Motor neuron (in vitro differentiated cells): ENCODE results near the gene SELENOF. TPM values are rescaled to one million over a fixed set of nuclear protein-coding genes. Genes with fewer than 3 reads are reported as not detected.

Experiments used
- ATAC-seq, 8 experiments: fragments of 200-7000 bp; cut with Tn5 transposase; replicated peaks in 6 of 8; 2 replicates each; pipeline ENCODE4 v1.8.0; 2021; ENCODE audit warnings: mild to moderate bottlenecking in 8 of 8, moderate library complexity in 8 of 8
- H3K27ac ChIP-seq, 2 donors: fragments of 250-450 bp; sonication (Bioruptor Pico); 2 replicates each; pipeline ENCODE4 v1.9.0; 2021; ENCODE audit warnings: antibody characterized with exemption in 2 of 2, mild to moderate bottlenecking in 2 of 2, moderate library complexity in 1 of 2
- H3K4me1 ChIP-seq, 2 donors: fragments of 250-450 bp; sonication (Bioruptor Pico); replicated peaks in 1 of 2; 2 replicates each; pipeline ENCODE4 v1.6.1; 2021; ENCODE audit warnings: antibody characterized with exemption in 2 of 2, mild to moderate bottlenecking in 2 of 2, moderate library complexity in 1 of 2
- H3K4me3 ChIP-seq, 5 donors: fragments of 250-450 bp; sonication (Bioruptor Pico); 2 replicates each; pipeline ENCODE4 v1.9.0; 2021; ENCODE audit warnings: antibody characterized with exemption in 5 of 5, mild to moderate bottlenecking in 5 of 5, moderate library complexity in 4 of 5
- WGBS, 10 experiments: fragments of 450-650 bp; shearing (Covaris generic); methylation state at CpG; one replicate each; pipeline ENCODE4 v1.0.0; 2022; 5-methylcytosine and 5-hydroxymethylcytosine counted together
- in situ Hi-C, 9 experiments: fragments of 400-800 bp; cut with MboI; loops; one replicate each; pipeline ENCODE4 v1.15.0; 2021; ENCODE audit warnings: low sequenced_read_pairs in 9 of 9, low pct_unique_long_range_greater_than_20kb in 2 of 9; ENCODE audit not compliant: unreplicated experiment in 9 of 9
- total RNA-seq, 8 experiments: library from RNA; unstranded; fragments of 300-600 nt; gene quantifications; 2 replicates each; pipeline versions ENCODE4 v1.2.3 to v1.2.4, GENCODE V29; 2022

The SELENOF gene
- total RNA-seq, 8 experiments from 2014 or later, result 129 to 302 (median 173) TPM

DNA sequence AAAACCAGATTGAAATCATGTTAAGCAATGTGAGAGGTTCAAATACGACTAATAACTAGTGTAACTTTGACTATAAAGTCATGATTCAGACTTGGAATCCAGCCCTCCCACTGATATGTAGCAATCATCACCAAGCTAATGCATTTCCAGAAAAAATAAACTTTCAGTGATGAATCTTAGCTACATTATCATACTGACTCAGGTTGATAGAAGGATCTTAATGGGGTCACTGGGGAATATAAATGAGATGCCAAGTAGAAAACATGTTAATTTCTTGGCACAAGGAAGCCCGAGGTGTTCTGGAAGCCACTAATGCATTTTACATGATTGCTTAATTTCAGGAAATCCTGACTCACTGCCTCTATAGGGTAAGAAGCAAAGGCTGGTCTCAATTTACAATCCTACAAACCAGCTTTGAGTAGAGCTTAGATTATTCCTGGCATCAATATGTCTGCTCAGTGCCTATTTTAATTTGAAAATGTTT is 67.7 kb downstream of the SELENOF start:
- H3K4me3 ChIP-seq, result no peak overlapping the region
- WGBS, 10 experiments, result 0 to 83% (median 60%) methylated on average over 1 to 2 of the region's 2 CpGs; no CpG with 5 or more reads in 1 of the 10 experiments
- ATAC-seq, result peak in 4 of 8 experiments; percentile 74 to 92 (median 90)
- in situ Hi-C loops, result loop anchor here in 3 of 9 experiments (25.0 kb wide), 2 partner anchors 116 to 241 kb away; no protein-coding TSS in a partner anchor
- H3K27ac ChIP-seq, result no peak overlapping the region
- H3K4me1 ChIP-seq, result no peaks in the 10 kb centered on the region

DNA sequence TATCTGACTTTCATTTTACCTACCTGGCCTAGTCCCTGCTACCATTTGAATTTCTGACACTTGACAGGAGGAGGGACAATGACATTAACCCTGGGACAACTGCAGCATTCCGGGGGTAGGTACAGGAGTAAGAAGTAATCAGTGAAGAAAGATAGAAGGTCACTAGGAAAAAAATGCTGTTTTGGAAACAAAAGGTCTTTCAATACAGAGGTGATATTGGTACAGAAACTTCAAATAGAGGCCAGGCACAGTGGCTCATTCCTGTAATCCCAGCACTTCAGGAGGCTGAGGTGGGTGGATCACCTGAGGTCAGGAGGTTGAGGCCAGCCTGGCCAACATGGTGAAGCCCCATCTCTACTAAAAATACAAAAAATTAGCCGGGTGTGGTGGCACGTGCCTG is 68.4 kb downstream of the SELENOF start:
- Histone ChIP-seq H3K4me3 (no peak overlapping the region), H3K27ac (no peak overlapping the region), H3K4me1 (no peaks in the 10 kb centered on the region)
- ATAC-seq, result no peak
- in situ Hi-C loops, result loop anchor here in 3 of 9 experiments (25.0 kb wide), 2 partner anchors 117 to 242 kb away; no protein-coding TSS in a partner anchor
- WGBS, 10 experiments, result 20 to 100% (median 88%) methylated on average over 1 to 3 of the region's 3 CpGs; no CpG with 5 or more reads in 3 of the 10 experiments

DNA sequence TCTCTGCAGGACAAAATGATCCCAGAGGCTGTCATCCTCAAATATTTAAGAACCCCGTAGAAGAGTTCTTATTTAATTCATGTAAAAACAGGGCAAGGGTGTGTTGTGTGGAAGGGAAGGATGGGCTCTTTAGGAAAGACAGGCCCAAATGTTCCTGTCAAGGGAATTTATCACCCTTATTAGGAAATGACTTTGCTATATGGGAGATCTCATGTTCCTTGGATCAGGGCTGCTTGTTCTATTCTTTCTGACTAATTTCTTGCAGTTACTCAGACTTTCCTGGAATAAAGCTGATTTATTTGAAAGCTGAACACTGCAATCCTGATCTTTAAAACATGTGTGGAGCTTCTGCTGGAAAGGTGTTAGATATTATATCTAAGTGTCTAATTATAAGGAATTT is 72.8 kb downstream of the SELENOF start:
- Histone ChIP-seq H3K27ac (no peak overlapping the region), H3K4me3 (no peak overlapping the region), H3K4me1 (no peaks in the 10 kb centered on the region)
- 14 to 92% (median 67%) methylated on average over 1 of the region's 1 CpG; no CpG with 5 or more reads in 3 of the 10 experiments for WGBS, 10 experiments
- ATAC-seq, result peak in 2 of 8 experiments; percentile 64 to 89
- in situ Hi-C loops, result loop anchor here in 3 of 9 experiments (25.0 kb wide), 2 partner anchors 121 to 246 kb away; no protein-coding TSS in a partner anchor

DNA sequence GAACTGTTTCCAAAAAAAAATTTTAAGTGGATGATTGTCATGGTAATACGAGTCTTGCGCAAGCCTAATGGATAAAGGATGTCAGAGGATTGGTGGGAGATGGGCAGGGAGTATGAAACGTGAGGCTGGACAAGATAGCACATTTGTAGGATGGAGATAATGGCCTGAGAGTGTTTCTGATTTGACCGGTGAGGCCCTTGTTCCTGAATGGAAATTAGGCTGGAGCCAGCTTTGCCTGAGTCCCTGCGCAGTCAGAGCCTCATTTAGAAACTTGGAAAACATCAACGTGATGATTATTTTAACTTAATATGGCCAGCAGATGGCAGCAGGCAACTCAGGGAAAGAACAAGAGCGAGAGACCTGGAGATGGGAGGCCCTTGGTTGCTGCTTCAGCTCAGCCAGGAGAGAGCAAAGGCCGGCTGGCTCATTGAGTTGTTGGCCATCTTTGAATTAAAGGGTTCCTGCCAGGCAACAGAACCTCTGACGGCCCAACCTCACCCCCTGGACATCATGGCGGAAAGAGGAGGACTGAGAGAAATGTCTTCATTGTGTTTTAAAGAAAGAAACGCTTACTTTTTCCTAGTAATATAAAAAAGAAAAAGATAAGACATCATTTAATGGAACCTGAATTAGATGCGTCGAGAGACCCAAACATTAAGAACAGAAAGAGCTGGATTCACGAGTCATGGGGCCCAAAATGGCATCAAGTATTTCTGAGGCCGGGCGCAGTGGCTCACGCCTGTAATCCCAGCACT is 80.3 kb downstream of the SELENOF start:
- peak overlapping the region in 1 of 5 donors; percentile 32 for H3K4me3 ChIP-seq
- no peak overlapping the region for H3K27ac ChIP-seq
- in situ Hi-C loops, result loop anchor here in 3 of 9 experiments (25.0 kb wide), 2 partner anchors 129 to 254 kb away; no protein-coding TSS in a partner anchor
- H3K4me1 ChIP-seq, result no peaks in the 10 kb centered on the region
- ATAC-seq, result peak in 5 of 8 experiments; percentile 22 to 96 (median 81)
- 10 to 80% (median 49%) methylated on average over 1 to 16 of the region's 17 CpGs for WGBS, 10 experiments

DNA sequence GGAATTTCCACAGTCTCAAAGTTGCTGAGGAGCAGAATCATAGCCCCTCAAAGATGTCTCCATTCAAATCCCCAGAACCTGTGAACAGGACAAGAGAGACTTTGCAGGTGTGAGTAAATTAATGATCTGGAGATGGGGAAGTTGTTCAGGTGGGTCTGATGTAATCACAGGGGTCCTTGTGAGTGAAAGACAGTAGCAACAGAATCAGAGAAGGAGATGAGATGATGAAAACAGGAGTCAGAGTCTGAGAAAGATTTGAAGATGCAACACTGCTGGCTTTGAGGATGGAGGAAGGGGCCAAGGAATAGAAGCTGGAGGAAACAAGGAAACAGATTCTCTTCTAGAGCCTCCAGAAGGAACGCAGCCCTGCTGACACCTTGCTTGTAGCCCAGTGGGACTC is 81.5 kb downstream of the SELENOF start:
- peak overlapping the region in 4 of 5 donors; percentile 7 to 32 (median 16) for H3K4me3 ChIP-seq
- 67 to 100% (median 88%) methylated on average over 1 of the region's 1 CpG; no CpG with 5 or more reads in 1 of the 10 experiments for WGBS, 10 experiments

DNA sequence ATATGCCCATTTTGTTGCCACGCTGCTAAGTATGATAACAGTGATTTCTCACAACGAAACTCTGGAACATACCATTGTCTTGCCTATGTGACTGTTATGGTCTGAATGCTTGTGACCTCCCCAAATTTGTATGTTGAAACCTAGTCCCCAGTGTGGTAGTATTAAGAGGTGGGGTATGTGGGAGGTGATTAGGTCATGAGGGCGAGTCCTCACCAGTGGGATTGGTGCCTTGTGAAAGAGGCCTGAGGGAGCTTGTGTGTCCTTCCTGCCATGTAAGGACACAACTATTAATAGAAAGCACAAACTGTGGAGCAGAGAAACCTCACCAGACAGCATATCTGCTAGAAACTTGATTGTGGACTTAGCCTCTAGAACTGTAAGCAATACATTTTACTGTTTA is 84.6 kb downstream of the SELENOF start:
- H3K4me3 ChIP-seq, result no peak overlapping the region
- no peak overlapping the region for H3K27ac ChIP-seq
- in situ Hi-C loops, result loop anchor here in 3 of 9 experiments (25.0 kb wide), 2 partner anchors 133 to 258 kb away; no protein-coding TSS in a partner anchor
- 40 to 100% (median 89%) methylated on average over 1 to 3 of the region's 3 CpGs; no CpG with 5 or more reads in 2 of the 10 experiments for WGBS, 10 experiments
- no peak for ATAC-seq
- no peaks in the 10 kb centered on the region for H3K4me1 ChIP-seq

More for the DNA sequence above, 81.5 kb downstream of the SELENOF start:
- ATAC-seq, result peak in 3 of 8 experiments; percentile 47 to 73 (median 62)
- Histone ChIP-seq H3K27ac (no peak overlapping the region), H3K4me1 (no peaks in the 10 kb centered on the region)
- in situ Hi-C loops, result loop anchor here in 3 of 9 experiments (25.0 kb wide), 2 partner anchors 130 to 255 kb away; no protein-coding TSS in a partner anchor

DNA sequence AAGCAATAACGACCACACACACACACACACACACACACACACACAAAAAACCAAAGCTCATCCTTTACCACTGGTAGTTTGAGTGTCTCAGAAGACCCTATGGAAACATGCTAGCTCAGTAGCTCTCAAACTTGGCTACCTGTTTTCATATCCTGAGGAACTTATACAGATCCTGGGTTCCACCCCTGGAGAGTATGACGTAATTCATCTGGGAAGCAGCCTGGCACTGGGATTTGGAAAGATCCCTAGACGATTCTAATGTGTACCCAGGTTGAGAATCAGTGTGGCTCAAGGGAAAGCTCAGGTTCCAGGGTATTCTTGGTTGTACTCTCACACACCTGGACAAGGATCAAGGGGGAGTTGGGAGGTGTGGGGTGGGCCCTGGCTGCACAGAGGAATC is 85.9 kb downstream of the SELENOF start:
- H3K4me3 ChIP-seq, result no peak overlapping the region
- in situ Hi-C loops, result loop anchor here in 3 of 9 experiments (25.0 kb wide), 2 partner anchors 134 to 259 kb away; no protein-coding TSS in a partner anchor
- H3K27ac ChIP-seq, result no peak overlapping the region
- 30 to 100% (median 43%) methylated on average over 1 to 3 of the region's 3 CpGs; no CpG with 5 or more reads in 2 of the 10 experiments for WGBS, 10 experiments
- no peak for ATAC-seq
- no peaks in the 10 kb centered on the region for H3K4me1 ChIP-seq

DNA sequence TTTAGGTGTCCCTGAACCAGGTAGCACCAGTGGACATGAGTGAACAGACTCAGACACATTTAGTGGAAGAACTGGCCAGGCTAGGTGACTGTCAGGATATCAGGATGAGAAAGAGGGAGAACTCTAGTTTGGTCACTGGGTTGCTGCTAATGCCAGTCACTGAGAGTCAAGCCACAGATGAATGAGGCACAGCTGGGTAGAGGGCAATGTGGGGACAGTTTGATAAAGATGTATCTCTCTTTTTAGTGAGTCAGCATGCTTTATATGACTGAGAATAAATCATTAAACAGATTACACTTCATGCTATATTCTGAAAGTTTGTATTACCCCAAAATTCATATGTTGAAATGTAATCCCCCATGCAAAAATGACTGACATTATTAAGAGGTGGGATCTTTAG is 87.1 kb downstream of the SELENOF start:
- Histone ChIP-seq H3K27ac (no peak overlapping the region), H3K4me1 (no peaks in the 10 kb centered on the region), H3K4me3 (no peak overlapping the region)
- in situ Hi-C loops, result loop anchor here in 3 of 9 experiments (25.0 kb wide), 2 partner anchors 135 to 260 kb away; no protein-coding TSS in a partner anchor
- ATAC-seq, result no peak

DNA sequence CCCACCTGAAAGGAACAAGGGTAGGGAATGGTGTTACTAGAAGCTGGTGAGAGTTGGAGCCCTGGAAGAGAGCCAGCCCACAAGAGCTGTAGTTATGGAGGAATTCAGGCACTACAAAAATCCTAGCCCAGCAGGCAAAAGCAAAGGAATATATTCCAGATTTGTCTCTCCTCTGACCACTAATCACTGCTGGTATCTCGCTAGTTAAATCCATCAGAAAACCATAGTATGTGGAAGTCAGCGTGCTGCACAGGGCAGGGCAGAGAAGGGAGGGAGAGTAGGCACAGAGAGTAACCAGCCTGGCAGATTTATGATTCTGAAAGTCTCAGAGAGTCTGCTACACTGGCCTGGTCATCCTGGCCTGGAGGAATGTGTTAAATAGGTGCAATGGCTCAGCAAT is 88.6 kb downstream of the SELENOF start:
- in situ Hi-C loops, result loop anchor here in 3 of 9 experiments (25.0 kb wide), 2 partner anchors 137 to 262 kb away; no protein-coding TSS in a partner anchor
- 70 to 100% (median 79%) methylated on average over 1 to 2 of the region's 2 CpGs; no CpG with 5 or more reads in 5 of the 10 experiments for WGBS, 10 experiments
- H3K4me3 ChIP-seq, result no peak overlapping the region
- peak in 4 of 8 experiments; percentile 43 to 84 (median 80) for ATAC-seq
- no peaks in the 10 kb centered on the region for H3K4me1 ChIP-seq
- H3K27ac ChIP-seq, result no peak overlapping the region

DNA sequence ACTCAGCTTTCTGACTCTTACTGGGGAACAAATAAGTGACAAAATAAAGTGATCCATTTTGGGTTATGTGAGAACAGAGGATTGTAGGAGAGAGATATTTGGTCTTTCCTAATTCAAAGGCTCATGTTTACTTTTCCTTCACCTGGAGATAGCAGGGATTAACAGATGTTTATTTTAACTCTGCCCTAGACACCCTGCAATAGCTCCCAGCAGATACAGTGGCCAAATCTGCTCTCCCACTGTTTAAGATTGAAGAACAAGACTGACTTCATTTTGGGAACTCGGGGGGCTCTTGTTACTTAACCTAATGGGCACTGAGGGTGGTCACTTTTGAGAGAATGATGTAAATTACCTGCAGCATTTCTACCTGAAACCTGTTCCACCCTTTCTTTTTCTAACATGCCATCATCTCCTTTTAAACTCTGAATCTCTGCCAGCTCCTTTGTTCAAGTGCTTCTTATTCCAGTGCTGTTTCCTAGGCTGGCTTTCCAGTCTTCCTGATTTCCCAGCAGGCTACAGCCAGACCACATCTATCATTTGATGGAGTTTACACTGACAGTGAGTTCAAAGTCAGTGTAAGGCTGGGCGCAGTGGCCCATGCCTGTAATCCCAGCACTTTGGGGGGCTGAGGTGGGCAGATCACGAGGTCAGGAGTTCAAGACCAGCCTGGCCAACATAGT is 90.0 kb downstream of the SELENOF start:
- H3K4me1 ChIP-seq, result no peaks in the 10 kb centered on the region
- peak in 1 of 8 experiments; percentile 63 for ATAC-seq
- no peak overlapping the region for H3K27ac ChIP-seq
- WGBS, 10 experiments, result 0 to 96% (median 67%) methylated on average over 1 to 3 of the region's 3 CpGs; no CpG with 5 or more reads in 5 of the 10 experiments
- in situ Hi-C loops, result no loop called here
- no peak overlapping the region for H3K4me3 ChIP-seq

DNA sequence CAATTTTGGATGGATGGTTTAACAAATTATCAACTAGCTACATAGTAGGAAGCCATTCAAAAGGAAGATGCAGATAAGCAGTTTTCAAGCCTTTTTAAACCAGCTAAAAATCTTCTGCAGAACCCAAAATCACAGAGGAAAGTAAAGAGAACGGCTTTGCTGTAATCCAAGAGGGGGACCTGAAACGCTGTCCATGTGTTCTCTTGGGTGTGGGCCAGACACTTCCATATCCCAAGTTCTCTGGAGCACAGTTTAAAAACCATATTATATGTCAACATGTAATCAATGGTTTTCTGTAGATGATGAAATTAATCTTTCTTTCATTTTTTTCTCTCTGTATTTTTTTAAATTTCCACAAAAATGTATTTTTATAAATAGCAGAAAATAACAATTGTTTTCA is 90.5 kb downstream of the SELENOF start:
- no peaks in the 10 kb centered on the region for H3K4me1 ChIP-seq
- no peak overlapping the region for H3K27ac ChIP-seq
- no peak for ATAC-seq
- in situ Hi-C loops, result no loop called here
- H3K4me3 ChIP-seq, result no peak overlapping the region
- WGBS, 10 experiments, result 15 to 94% (median 83%) methylated on average over 2 of the region's 2 CpGs; no CpG with 5 or more reads in 2 of the 10 experiments

DNA sequence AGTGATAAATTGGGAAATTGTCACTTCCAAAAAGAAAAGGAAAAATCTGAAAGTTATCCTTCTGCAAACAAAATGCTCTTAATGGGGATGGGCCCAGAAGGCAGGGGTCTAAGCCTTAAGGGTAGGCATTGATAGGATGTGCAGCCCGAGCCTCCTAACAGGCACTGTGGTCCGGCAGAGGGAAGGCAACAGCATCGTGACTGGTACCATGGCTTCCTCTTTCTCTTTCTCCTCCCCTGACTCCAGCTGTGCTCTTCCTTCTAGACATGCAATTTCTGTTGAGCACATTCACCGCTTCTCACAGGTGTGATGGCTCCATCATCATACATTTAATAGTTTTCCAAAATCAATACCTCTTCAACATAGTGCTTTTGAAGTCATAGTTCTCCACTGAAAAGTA is 91.5 kb downstream of the SELENOF start:
- Histone ChIP-seq H3K4me3 (no peak overlapping the region), H3K4me1 (no peaks in the 10 kb centered on the region), H3K27ac (no peak overlapping the region)
- 17 to 100% (median 34%) methylated on average over 1 to 4 of the region's 4 CpGs; no CpG with 5 or more reads in 3 of the 10 experiments for WGBS, 10 experiments
- in situ Hi-C loops, result no loop called here
- ATAC-seq, result peak in 1 of 8 experiments; percentile 23
